Epithelial cell of esophagus (primary cell): ENCODE results near the gene RAB26.

Experiments
- DNase-seq: peaks from one replicate; pipeline ENCODE4 v3.0.0; 2010; ENCODE audit warnings: low read depth
- H3K4me3 ChIP-seq: 2 replicates; pipeline ENCODE4 v1.5.1; 2011; ENCODE audit warnings: mild to moderate bottlenecking, low read length, control low read depth
- CTCF ChIP-seq: IDR thresholded peaks from 2 replicates; pipeline ENCODE4 v1.5.1; 2011; ENCODE audit warnings: low read depth, mild to moderate bottlenecking, low read length, control low read depth, inconsistent platforms; ENCODE audit not compliant: insufficient read depth; ENCODE audit errors: missing control alignments

RAB26 gene

DNA sequence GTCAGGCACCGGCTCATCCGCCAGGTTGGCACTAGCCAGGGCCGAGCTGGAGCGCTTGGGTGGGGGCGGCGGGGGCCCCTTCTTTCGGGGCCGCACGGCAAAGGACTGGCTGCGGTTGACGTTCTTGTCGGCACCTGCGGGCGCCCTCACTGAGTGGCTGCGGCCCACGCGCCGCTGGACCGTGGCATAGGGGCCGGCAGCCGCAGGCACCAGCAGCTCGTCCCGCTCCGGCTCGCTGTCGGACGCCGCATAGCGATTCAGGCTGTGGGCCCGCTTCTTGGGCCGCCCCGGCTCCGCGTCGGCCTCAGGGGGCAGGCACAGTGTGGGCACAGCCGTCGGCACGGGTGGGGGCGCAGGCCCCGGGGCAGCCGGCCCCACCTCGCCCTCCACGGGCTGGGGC lies 32.0 kb downstream of the RAB26 start:
- H3K4me3 ChIP-seq, result no peak overlapping the region
- TF ChIP-seq CTCF, result no peak
- DNase-seq, result no peak

DNA sequence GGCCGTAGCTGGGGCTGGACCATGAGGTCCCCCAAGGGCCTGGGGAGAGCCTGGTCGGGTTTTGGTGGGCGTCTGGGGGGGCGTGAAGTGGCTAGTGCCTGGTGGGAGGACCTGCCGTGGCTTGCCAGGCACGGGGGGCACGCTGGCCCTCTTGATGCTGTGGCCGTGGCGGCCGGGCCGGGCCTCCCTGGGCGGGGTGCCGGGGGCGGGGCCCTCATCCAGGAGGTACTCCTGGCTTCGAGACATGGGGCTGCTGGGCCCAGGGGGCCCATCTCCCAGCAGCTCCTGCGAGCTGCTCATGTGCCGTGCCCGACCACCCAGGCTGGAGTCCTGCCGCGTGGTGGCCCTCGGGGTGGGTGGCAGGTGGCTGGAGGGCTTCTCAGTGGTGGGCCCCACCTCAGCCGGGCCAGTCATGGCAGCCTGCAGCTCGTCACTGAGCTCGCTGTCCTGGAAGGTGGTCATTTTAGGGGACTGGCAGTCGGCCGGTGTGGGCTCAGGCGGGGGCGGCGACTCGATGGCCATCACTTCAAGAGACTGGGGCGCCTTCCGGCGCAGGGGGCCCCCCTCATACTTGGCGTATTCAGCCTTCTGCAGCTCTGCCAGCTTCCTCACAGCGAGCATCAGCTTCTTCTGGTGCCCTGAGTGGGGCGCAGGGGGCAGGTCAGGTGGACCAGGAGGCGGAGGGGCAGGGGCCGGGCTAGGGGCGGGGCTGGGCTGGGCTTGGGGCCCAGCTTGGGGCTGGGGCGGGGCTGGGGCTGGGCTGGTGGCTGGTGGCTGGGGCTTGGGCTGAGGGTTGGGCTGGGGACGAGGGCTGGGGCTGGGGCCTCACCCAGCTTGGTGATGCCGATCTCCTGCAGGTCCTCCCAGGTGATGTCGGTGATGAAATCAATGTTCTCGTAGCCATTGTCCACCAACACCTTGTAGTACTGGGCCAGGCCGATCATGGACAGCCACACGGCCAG lies 32.8 kb downstream of the RAB26 start:
- DNase-seq, result no peak
- TF ChIP-seq CTCF, result no peak
- H3K4me3 ChIP-seq, result no peak overlapping the region

DNA sequence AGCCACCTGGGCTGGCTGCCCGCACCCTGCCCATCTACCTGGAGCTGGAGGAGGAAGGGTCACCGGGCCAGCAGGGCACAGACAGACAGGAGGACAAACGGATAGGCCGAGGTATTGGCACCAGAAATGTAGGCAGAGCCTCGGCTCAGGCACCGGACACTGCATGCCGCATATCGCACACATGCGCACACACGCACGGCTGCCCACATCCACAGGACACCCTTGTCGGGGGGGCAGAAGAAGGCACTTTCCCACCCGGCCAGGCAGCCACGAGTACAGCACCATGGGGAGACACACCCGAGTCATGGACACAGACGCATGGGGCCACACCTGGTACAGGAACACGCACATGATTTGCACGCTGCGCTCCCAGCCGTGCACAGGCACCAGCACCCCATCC lies 33.5 kb downstream of the RAB26 start:
- DNase-seq, result no peak
- TF ChIP-seq CTCF, result no peak
- no peak overlapping the region for H3K4me3 ChIP-seq

- DNase-seq, result no peak
- no peak for TF ChIP-seq CTCF
- H3K4me3 ChIP-seq, result no peak overlapping the region
Measured at GRCh38 chr16:2183671-2184070, 35.2 kb downstream of the RAB26 start.

GRCh38 chr16:2184346-2184745 lies 35.9 kb downstream of the RAB26 start:
- no peak for DNase-seq

GRCh38 chr16:2184962-2185361 lies 36.5 kb downstream of the RAB26 start:
- H3K4me3 ChIP-seq, result no peak overlapping the region
- no peak for TF ChIP-seq CTCF
- DNase-seq, result no peak

More at GRCh38 chr16:2184346-2184745, 35.9 kb downstream of the RAB26 start:
- TF ChIP-seq CTCF, result no peak
- H3K4me3 ChIP-seq, result no peak overlapping the region

DNA sequence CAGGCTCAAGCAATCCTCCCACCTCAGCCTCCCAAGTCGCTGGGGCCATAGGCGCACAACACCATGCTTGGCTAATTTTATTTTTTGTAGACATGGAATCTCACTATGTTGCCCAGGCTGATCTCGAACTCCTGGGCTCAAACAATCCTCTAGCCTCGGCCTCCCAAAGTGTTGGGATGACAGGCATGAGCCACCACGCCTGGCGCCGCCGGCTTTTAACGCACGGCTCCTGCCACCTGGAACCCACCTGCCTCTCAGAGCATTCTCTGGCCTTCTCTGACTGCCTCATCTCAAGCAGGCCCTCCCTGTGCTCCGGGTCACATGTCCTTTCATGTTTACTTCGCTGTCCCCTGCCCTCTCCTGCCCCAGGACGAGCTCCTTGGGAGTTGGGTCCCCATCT lies 37.6 kb downstream of the RAB26 start:
- no peak overlapping the region for H3K4me3 ChIP-seq
- no peak for DNase-seq
- TF ChIP-seq CTCF, result no peak
